GM23248 (cell line): ENCODE results near the gene C1R.

Source experiments
- EZH2 ChIP-seq: fragments of 200-600 bp; sonication (generic); IDR thresholded peaks from 2 replicates; pipeline ENCODE4 v1.6.1; 2018; ENCODE audit warnings: antibody characterized with exemption, mild to moderate bottlenecking; ENCODE audit not compliant: insufficient read depth, poor library complexity, severe bottlenecking
- EZH2phosphoT487 ChIP-seq: fragments of 200-600 bp; sonication (generic); IDR thresholded peaks from 2 replicates; pipeline ENCODE4 v1.6.1; 2018; ENCODE audit warnings: antibody characterized with exemption, moderate library complexity, mild to moderate bottlenecking, low read depth; ENCODE audit not compliant: insufficient read depth

GRCh38 chr12:7110661-7111060 lies 18.4 kb upstream of the C1R start:
- TF ChIP-seq EZH2phosphoT487 (no peak), EZH2 (no peak)
